GM18520 (cell line): ENCODE measurements around the gene TNIP2.

Experiments used
- ATAC-seq: cut with Tn5 transposase; IDR thresholded peaks from one replicate; pipeline ENCODE4 v1.9.1; 2021; ENCODE audit not compliant: unreplicated experiment

Gene TNIP2, protein sequence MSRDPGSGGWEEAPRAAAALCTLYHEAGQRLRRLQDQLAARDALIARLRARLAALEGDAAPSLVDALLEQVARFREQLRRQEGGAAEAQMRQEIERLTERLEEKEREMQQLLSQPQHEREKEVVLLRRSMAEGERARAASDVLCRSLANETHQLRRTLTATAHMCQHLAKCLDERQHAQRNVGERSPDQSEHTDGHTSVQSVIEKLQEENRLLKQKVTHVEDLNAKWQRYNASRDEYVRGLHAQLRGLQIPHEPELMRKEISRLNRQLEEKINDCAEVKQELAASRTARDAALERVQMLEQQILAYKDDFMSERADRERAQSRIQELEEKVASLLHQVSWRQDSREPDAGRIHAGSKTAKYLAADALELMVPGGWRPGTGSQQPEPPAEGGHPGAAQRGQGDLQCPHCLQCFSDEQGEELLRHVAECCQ

DNA sequence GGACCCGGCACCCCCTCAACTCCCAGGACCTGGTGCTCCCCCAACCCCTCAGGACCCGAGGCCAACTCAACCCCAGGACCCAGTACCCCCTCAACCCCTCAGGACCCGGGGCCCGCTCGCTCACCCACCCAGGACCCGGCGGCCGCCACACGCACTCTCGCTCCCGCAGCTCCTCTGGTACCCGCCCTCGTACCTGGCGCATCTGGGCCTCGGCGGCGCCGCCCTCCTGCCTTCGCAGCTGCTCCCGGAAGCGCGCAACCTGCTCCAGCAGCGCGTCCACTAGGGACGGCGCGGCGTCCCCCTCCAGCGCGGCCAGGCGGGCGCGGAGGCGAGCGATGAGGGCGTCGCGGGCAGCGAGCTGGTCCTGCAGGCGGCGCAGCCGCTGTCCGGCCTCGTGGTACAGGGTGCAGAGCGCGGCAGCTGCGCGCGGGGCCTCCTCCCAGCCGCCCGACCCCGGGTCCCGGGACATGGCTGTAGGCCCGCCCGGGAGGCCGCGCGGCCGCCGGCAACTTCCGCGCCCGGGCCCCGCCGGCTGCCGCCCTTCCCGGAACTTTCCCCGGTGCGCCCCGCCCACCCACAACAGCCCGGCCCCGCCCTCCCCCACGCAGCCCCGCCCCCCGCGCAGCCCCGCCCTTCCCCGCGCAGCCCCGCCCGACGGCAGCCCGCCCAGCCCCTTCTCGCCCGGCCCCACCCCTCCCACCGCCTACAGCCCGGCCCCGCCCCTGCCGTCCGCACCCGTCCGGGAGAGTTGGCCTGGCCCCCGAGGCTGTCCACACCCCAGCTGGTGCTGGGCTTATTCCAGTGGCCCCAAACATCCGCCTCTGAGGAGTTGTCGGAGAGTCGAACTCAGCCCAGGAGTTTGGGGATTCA, at the start of gene TNIP2:
TSS of gene TNIP2 (minus strand) at position 516 of the 870 bp plus-strand sequence. CDS start at position 469, 47 bp downstream.
- peak; percentile 51 for ATAC-seq

- no peak for ATAC-seq
These were observed 48.9 kb upstream of the TNIP2 start for GRCh38 chr4:2804973-2805501.

DNA sequence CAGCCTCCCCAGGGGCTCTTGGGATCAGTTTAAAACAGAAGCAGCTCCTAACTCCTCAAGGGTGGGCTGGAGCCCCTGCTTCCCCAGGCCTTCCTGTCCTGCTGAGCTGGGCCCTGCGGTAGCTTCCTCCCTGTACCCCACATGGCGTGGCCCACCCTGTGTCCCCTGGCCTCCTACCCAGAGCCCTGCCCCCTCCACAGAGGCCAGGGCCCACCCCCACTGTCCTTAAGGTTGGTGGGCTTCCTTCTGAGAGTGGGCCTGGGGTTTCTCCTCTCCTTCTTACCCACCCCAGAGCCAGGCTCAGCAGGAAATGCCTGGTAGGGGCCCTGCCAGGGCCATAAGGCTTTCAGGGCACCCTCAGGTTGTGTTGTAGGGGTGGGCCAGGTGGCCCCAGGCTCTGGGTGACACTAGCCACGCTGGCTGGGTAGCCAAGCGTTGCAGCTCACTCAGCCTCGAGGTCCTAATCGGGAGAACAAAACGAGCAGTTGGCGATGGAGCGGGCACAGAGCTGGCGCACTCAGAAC, 48.4 kb upstream of the TNIP2 start:
- no peak for ATAC-seq

DNA sequence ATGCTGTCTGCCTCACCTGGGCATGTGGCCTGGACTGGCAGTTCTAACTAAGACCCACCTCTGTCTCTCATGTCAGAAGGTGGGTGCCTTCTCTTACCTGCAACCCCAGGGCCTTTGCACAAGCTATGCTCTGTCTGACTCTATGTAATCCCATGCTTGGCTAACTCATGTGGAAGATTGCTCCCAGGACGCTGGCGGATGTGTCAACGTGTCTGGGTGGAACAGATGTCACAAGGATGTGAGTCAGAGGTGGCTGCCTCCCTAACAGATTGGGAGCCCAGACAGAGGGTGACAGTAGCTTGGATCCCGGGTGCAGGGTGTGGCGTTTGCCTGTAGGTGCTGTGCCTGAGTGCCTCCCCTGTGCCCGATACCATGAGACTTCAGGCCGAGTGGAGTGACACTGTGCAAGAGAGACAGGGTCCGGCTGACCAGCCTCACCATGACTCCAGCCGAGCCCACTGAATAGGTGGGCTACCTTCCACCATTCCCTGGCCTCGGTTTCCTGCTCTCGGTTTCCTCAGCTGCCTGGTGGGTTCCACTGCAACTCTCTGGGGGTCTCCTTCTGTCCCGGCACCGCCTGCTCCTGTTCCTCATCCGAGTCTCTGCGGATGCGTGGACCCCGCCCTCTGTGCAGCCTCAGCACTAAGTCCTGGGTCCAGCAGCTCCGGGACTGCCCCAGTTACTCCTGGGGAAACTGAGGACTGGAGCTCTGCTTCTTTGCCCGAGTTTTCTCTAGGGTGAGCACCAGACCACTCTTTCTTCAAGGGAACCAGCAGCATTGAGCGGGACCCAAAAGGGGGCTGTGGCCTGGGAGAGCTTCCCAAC, 47.7 kb upstream of the TNIP2 start:
- no peak for ATAC-seq

DNA sequence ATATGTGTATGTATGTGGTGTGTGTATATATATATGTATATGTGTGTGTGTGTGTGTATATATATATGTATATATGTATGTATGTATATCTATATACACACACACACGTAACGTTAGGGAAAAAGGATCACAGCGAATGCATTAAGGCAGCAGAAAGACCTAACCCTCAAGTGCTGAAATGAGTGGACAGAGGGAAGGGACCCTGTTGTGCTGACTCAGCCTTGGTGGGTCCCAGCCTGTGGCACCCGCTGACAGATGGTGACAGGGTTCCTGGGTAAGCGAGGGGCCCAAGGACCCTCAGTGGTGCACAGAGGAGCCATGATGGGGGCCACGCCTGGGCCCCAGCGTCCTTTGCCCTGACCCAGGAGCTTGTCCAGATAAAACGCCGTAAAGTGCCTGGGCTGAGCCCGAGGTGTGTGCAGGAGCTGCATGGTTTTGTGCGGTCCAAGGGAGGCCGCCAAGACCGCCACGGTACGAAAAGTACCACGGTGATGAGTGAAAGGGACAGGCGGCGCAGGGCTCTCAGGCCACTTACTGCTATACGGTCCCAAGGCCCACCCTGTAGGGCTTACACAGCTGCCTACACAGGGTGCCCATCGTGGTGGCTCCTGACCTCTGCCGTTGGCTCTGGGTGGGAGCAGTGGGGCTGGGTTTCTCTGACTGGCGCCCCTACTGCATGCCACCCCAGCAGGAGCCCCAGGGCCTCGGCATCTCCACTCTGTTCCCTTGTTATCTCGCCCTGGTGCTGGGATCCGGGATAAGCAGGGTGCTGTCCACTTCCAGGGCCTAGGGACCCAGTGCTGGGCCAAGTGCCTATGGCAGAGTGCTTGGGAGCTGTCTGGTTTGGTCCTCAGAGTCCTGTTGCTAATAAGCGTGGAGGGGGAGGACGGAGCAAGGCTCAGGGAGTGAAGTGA, 46.7 kb upstream of the TNIP2 start:
- no peak for ATAC-seq

DNA sequence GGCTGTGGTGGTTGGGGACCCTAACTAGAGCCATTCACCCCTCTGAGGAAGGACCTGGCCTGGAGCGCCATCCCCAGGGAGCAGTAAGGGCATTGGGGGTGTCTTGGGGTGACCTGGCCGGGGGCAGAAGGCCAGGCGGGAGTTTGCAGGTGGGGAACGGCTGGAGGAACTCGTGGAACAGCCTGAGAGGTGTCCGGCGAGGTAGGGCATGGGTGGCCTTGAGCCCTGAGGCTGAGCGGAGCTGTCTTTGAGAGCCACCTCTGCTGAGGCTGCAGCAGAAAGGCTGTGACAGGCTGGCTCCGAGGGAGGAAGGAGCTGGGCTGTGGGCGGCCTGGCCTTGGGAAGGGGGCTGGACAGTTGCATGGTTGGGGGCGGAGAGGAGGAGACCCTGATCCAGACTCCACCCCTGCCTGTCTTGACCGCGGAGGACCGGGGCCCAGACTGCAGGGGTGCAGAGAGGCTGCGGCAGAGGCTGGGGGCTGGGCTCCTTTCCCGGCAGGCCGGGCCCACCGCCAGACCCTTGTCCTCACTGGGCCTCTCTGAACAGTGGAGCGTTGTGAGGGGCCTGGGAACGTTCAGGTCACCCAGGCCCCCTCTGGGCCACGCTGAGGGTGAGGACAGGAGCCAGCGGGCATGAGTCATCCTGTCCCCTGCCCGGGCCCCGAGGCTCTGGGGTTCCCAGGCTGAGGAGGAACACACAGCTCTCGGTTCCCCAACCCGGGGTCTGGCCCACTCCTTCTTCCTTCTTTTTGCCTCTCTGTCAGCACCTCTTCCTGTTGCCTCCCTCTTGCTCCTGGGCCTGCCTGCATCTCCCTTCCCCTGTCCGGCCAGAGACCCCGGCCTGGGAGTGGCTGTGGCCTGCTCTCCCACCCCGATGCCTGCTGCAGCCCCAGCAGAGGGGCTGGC, 44.8 kb upstream of the TNIP2 start:
- no peak for ATAC-seq

DNA sequence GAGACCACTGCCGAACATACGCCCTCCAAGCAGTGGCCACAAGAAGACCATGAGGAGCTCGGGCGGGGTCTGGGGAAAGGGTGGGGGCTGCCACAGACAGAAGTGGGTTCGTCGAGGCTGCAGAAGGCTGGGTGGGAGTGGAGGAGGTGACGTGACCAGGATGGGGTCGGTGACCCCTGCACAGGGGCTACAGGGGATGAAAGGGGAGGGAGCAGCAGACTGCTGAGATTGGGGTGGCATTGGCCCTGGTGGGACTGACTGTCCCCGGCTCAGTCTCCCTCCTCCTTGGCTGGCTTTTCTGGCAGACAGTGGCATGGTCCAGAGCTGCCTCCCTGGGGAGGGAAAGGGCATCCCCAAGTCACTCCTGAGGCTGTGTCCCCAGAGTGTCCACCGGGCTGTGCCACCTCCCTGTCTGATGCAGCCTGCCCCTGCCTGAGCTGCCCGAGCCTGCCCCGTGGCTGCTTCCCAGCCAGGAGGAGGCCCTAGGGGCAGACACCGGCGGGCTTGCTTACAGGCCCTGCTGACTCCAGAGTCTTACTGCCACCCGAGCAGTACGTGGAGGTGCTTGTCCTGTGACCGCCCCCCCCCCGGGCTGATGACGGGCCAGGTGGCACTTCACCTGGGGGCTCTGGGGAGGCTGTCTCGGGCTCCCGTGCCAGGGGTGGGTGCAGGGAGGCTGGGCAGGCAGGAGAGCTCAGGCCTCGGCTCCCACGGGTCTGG, 44.0 kb upstream of the TNIP2 start:
- ATAC-seq = no peak

DNA sequence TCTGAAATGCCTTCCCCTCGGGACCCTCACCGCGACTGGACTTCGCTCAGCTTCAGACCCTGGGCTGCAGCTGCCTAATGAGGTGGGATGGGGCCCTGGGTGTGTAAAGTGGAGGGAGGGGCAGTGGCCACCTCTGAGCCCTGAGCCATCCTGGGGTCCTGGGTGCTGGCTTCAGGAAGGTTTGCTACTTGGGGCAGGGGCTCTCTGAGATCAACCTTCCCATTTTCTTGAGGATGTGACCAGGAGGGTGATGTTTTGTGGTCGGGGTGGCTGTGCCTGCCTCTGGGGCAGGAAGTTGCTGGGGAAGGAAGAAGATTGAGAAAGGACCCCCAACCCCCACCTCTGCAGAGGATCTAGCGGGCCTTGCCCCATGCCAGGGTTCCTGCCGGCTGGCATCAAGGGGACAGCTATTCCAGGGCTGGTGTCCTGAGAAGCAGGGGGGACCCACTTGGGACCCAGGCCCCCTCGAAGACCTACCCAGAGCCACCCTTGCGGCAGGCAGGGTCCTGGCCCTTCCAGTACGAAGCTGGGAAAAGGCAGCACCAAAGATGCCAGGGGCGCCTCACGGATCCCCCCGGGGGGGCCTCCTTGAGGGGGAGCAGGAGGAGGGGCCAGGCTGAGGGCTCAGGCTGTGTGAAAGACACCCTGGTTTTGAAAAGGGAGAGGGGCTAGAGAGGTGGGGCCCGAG, 43.2 kb upstream of the TNIP2 start:
- no peak for ATAC-seq

DNA sequence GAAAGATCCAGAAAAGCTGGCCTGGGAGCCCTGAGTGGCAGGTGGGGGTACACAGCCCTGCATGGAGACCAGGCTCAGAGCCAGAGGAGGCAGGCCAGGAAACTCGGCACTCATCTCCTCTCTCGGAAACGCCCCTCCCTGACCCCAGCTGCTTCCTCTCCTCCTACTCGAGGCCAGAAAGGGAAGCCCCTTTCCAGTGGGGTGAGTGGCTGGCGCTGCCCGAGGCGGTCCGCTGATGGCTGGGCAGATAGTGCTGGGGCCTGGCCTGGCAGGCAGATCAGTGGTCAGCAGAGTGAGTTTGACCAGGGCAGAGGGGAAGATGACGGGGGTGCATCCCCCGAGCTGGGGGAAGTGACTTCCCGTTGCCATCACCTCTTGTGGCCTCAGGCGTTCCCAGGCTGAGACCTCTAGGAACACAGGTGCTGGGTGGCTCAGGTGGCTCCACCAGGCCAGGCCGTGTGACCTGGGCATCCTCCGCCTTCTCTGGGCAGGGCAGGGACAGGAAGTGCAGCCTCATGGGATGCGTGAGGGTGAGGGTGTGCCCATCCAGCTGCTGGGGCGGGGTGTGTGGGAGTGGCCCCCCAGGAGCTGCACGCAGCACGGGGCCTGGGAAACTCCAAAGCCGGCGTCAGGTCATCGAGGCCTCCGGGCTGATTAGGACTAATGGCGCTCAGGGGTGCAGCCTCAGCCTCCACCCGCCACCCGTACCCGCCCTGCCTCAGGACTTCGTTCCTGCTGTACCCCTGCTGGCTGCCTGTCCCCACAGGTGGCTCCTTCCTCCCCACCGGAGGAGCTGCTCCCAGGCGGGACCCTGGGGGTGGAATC, 42.5 kb upstream of the TNIP2 start:
- ATAC-seq = peak; percentile 29

DNA sequence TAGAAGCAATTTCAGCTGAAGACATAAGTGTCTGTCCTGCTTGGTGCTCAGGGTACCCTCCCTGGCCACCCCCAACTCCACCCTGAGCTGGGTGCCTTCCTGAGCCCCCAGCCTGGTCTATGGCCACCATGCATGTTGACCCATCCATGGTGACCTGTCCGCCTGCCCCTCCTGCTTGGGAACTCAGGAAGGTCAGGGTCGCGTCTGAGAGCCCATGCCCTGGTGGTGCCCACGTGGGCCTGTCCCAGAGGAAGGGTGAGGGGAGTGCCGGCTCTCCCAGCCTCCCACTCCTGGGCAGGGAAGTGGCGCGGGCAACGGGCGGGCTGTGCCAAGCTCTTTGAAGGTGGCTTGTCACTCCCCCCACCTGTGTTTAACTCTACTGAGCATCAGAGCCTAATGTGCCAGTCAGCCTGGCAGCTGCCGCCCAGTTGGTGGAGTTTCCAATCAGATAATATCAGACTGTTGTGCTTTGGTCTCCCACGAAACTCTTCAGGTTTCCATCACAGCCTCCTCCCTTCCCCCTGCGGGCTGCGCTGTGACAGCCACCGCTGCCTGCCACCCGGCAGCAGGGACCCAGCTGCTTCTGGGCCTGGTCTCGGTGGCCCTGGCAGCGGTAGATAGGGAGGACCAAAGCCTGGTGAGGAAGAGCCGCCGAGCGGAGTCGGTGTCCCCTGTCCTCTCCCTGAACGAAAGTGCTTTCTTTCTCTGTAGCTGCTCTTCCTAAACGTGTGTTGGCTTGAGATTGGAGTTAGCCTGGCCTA, 41.6 kb upstream of the TNIP2 start:
- no peak for ATAC-seq

GRCh38 chr4:2796849-2797544, 40.9 kb upstream of the TNIP2 start:
- no peak for ATAC-seq

DNA sequence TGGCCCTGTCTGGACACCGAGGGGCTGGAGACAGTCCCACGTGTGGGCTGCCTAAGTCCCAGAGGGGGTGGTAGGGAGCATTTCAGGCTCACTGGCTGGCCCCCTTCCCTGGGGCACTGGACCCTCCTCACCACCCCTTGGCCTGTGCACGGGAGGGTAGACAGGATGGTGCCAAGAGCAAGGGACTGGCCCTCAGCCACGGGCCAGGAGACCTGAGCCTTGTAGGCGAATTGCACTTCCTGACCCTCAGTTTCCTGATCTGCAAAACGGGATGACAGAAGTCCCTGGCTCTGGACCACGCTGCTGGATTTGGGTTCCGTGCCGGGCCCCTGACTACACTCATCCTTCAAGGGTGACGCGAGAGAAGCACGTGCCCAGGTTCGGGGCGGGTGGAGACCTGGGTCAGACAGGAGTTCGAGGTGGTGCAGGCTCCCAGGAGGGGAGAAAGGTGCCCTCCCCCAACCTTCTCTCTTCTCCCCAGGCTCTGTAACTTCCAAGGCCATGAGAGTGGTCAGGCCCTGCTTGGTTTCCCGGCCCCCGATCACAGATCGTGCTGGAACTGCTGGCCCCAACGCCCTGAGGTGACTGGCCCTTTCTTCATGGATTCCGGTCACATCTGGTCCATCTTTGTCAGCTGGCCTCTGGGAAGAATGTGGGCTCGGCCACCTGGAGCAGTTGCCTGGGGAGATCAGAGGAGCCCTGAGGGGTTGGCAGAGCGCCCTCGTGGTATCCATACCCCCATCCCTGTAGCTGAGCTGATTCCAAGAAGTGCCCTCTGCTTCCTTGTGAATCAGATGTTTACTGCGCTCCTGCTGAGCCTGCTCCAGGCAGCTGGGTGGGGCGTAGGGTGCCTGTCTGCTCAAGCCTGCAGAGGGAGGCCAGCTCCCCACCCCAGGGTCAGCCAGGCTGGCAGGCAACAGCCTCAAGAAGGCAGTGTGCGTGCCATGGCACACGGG, 40.0 kb upstream of the TNIP2 start:
- no peak for ATAC-seq

DNA sequence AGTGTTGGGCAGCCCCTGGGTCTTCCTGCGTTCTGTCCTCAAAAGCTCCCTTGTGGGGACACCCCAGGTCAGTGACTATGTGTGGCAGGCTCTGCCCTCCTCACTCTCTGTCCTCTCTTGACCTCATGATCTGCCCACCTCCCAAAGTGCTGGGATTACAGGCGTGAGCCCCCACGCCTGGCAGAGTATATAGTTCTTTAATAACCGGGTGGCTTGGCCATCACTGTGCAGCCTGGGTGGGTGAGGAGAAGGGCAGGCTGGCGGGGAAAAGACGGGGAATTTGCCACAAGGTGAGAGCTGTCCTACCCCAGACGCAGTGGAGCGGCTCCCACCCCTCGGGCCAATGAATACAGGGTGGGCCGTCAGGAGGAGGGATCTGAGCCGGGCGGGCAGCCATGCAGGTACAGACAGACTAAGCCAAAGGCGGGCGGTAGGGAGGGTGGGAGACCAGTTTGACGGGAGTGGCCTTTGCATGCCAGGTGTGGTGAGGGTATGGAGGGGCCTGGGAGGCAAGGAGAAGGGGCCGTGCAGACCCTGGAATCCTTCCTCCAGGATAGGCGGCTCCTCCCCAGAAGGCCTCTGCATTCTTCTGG, 39.3 kb upstream of the TNIP2 start:
- no peak for ATAC-seq
